ENCODE measurements around the gene SKI.

Gene SKI

DNA sequence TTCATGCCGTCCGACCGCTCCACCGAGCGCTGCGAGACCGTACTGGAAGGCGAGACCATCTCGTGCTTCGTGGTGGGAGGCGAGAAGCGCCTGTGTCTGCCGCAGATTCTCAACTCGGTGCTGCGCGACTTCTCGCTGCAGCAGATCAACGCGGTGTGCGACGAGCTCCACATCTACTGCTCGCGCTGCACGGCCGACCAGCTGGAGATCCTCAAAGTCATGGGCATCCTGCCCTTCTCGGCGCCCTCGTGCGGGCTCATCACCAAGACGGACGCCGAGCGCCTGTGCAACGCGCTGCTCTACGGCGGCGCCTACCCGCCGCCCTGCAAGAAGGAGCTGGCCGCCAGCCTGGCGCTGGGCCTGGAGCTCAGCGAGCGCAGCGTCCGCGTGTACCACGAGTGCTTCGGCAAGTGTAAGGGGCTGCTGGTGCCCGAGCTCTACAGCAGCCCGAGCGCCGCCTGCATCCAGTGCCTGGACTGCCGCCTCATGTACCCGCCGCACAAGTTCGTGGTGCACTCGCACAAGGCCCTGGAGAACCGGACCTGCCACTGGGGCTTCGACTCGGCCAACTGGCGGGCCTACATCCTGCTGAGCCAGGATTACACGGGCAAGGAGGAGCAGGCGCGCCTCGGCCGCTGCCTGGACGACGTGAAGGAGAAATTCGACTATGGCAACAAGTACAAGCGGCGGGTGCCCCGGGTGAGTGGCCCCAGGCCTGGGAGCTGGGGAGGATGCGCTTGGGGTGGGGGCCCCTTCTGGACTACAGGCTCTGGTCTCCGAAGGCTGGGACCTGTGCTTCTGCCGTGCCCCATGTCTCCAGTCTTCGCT, 1.1 kb downstream of the SKI start:
- DNase-seq = peak; percentile 82

- DNase-seq = peak; percentile 73
These were observed 2.0 kb downstream of the SKI start for GRCh38 chr1:2229911-2230731.

DNA sequence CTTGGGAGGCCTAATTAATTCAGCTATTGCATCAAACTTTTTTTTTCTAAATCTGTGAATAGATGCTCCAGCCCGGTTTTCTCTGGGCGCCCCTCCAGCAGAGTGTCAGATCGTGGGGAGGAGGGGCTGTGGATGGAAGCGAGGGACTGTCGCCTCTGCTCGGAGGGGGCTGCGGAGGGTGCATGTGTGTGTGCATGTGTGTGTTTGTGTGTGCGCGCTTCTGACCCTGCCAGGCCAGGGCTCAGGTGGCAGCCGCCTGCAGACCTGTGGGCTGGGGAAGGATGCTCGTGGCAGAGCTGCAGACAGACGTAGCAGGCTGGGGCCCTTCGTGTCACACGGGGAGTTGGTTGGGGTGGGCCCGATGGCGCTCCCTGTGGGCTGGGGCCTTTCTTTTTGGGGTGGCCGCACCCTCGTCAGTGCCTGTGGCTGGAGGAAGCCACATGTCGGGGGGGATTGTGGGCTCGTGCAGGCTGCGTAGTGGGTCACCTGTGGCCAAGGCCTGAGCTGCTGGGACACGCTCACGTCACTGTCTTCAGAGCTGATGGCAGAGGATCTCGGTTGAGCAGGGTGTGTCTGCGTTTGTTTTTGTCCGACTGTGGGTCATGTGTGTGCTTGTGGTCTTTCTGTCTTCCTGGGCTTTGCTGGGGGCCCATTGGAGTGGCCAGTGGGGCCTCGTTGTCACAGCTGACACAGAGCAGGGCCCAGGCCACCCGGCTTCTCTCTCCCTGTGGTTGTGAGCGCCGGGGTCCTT, 2.8 kb downstream of the SKI start:
- DNase-seq = no peak

- peak; percentile 71 for DNase-seq
These were observed 3.6 kb downstream of the SKI start for GRCh38 chr1:2231532-2232254.

DNA sequence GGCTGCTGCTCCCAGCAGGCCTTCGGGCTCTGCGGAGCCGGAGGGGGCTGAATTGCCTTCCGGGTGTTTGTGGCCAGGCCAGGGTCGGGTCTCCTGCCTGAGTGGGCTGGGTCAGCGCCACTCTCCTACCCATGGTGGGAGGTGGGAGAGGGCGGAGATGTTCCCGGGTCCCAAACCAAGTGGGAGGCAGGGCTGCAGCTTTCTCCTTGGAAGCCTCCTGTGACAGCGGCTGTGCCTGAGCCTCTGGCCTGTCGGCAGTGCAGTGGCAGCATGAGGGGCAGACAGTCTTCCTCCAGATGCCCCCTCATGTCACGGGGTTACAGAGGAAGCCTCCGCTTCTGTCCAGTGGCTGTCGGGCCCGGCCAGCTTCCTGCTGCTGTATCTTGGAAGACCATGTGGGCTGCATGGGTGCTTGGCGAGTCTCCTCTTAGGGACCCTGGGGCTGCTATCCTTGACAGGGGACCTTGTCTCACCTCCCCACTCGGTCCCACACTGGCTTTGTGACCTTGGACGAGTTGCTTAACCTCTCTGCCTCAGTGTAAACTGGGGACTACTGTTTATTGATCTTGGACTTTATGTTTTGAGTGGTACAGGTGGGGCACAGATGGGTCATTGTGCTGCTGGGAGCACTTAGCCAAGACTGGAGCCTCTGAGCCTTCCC, 4.3 kb downstream of the SKI start:
- DNase-seq = no peak

DNA sequence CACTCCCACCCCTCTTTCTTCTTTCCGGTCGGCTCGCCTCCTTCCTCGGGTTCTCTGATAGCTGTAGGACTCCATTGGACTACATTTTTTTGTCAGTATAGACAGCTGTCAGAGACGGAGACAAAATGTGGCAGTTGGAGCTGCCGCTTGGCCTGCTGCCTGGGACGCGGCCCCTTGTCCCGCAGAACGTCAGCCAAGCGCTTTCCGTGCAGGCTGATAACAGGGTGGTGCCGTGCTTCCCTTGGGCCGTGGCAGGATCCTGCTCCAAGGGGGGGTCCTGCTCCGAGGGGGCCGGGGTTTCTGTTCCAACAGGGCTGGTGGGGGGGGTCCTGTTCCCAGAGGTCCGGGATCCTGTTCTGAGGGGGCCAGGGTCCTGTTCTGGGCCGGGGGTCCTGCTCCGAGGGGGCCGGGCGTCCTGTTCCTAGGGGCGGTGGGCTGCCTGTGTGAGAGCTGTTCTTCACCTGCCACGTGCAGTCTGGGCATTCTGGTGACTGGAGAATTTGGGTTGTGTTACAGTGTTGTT, 4.9 kb downstream of the SKI start:
- DNase-seq = no peak

DNA sequence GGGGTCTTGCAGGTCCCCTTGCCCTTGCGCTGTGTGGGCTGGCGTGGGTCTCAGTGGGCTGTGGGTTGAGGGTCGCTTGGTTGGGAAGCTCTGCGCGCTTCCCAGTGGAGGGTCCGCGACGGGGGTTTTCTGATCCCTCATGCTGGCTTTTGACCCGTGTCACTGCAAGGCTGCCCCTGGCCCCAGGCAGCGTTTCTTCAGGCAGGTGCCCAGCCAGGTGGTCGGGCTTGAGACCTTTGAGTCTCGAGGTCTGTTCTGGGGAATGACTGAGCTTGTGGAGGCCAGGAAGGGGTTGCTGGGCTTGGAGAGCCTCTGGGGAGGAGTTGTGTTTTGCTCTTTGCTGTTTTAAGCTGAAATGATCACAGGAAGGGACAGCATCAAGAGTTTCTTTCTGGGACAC, 5.3 kb downstream of the SKI start:
- DNase-seq = no peak

DNA sequence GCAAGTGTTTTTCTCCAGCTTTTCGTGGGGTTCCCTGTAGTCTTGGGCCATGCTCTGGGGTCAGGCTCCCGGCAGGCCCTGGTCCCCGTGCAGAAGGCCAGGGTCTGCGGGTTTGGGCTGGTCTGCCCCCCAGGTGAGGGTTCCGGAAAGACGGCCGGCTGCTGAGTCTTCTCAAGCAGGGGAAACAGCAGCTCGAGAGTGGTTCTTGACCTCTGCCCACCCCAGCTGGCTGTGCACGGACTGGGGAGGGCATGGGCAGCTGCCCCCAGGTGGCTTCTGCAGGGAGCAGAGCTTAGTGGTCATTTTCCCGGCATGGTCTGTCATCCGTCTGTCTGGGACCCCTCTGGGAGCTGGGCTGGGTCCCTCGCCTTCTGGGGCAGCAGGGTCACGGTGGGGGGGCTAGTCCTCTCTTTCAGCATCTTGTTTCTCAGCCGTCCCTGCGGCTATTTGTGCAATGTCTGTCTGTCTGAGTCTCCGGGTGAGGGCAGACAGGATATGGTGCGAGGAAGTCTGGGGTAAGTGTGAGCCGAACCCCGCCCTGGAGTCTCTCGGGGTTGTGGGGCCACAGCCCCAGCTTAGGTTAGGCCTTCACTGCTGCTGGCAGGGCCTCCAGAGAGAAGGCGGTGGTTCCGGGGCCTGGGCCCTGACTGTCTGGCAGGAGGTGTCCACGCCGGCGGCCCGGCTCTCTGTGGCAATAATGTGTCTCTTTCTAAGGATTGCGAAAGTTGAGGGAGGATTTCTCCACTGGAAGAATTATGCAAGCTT, 6.1 kb downstream of the SKI start:
- no peak for DNase-seq

DNA sequence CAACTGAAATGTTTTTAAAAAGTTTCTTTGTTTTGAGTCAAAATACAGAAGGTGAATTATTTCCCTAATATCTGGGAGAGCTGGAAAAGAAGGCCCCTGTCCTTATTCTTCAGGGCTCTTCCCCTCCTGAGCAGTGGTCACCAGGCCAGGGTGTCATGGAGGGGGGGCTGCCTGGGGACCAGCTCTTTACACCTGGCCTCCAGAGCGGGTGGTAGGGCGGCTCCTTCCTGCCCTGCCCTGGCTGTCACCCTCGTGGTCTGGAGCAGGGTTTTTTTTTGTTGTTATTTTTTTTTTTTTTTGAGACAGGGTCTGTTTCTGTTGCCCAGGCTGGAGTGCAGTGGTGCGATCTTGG, 6.6 kb downstream of the SKI start:
- DNase-seq = no peak

DNA sequence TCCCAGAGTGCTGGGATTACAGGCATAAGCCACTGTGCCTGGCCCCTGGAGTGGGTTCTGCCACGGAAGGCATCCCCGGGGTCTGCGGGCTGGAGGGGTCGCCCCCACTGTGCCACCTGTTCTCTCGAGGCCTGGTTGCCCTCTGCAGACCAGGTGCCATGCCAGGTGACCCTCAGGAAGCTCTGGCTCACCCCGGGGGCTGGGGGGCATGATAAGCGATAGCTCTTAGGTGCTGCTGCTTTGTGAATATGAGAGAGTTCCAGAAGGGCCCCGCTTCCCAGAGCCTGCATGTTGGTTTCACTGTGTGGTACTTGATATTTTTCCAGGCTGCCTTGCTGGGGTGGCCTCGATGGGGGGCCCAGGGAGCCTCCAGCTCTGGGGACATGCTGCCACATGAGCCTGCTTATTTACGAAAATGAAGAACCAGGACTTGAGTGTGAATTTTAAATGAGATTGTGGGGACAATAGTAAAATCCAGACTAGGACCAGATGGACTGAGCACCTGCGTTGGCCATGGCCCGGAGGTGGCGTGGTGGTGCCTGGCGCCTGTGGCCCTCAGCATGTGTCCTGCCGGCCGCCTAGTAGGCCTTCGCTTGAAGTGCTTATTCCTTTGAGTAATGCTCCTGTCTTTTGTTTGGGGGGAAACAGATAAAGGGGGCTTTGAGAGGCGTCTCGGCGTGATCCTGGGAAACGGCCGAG, 7.3 kb downstream of the SKI start:
- DNase-seq = no peak

- DNase-seq = no peak
These were observed 8.9 kb downstream of the SKI start for GRCh38 chr1:2236695-2237677.

DNA sequence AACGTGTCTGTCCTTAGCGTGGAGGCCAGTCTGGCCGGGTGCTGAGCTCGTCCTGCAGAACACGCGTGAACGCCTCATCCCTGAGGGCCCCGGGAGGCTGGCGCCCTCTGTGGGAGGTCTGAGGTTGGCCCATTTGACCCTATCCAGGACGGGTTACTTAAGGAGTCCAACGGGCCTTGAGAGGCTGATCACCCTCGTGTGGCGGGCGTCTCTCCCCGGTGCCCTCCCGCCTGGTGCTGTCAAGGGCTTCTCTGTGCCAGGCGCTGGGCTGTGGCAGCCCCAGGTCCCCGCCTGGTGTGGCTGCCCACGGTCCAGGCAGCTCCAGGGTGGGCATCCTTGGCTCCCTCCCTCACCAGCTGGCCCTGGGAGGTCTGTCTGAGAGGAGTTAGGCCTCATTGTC, 9.7 kb downstream of the SKI start:
- no peak for DNase-seq

DNA sequence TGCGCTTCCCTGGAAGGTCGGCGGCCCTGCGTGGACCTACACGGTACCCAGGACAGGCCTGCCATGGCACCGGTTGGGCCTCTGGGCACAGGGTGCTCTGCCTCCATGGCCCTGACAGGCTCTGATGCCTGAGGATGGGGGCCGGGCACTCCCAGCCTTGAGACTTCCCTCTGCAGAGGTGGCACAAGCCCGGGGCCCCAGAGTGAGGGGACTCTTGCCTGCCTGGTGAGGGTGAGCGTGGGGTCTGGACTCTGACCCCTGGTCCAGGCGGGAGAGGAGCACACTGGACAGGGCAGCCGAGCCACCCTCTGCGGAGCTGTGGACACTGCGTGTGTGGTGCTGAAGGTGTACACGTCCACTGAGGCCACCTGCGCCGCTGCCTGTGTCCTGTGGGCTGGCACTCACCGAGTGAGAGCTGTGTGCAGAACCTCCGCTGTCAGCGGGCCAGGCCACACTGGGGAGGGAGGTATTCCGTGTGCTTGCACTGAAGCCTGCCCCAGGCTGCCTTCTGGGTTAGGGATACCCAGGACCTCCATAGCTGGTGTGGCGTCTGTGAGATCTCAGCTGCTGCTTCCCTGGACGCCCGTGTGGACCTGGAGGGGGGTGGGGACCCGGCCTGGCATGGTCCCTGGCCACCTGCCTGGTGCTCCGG, 10.4 kb downstream of the SKI start:
- no peak for DNase-seq

DNA sequence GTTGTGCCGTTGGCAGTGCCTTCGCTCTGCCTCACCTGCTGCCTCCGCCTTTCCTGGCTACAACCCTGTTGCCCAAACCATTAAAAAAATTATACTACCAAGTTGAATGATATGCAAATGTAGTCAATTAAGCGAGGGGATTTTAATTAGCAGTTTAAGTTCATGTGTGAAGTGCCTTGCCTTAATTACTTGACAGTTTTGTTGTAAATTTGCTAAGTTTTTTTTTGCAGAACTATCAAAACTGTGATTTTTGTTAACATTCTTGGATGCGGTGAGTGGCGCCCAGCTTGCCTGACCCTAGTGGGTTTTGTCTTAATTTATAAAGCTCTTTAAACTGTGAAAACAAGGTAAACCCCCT, 10.9 kb downstream of the SKI start:
- no peak for DNase-seq

DNA sequence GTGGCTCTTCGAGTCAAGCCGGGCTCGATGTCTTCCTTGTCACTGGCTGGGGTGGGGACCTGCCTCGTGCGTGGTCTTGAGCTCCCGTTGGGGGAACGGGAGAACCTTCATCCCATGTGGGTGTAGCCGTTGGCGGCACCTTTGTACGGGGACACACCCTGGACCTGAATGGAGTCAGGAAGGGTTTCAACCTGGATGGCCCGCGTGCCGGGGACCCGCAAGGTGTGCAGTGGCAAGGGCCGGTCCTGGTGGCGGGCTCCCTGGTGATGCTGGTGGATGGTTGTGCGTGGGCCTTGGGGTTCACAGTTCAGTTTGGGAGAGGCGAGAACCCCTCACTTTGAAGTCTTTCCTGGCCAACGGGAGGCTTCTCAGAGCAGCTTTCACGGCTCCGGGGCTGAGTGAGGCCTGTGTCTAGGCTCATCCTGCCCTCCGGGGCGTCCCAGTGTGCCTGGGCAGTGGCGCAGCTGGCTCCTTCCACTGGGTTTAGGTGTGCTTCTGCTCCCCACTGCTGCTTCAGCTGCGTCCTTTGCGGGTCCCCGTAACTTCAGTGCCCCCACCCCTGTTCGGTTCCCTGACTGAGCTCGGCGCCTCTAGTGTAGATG, 11.4 kb downstream of the SKI start:
- no peak for DNase-seq

DNA sequence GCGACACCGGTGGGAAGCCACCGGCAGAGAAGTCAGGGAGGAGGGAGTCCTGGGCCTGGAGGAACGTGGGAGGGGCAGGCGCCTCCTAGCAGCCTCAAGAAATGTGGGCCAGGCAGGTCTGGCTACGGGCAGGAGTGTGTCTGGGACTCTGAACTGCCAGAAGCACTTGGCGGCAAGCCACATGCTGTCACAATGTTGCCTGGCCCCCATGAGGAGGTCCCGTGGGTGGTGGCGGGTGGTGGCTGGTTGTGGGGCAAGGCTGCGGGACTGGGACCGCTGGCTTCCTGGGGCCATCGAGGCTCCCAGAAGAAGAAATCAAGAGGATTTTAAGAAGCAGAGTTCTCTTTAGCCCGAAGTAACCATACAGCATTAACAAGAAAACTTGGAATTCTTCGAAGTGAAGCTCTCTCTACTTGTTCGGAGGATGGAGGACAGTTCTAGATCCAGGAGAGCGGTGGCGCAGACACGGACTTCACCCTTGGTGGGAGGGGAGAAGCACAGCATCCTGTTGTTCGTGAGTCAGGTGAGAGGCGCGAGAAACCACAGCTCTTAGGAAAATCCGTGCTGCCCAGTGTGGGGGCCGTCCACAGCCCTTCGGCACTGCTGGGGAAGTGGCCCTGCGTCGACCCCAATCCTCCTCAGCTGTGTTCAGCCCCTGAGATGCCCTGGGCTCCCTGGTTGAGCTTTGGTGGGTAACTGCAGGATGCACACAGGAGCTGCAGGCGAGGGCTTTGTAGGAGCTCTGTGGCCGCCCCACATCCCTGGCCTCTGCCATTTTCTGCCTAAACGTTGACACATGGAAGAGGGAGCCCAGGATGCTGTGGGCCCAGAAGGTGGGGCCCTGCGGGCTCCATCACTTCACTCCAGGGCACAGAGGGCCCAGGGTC, 12.4 kb downstream of the SKI start:
- no peak for DNase-seq

DNA sequence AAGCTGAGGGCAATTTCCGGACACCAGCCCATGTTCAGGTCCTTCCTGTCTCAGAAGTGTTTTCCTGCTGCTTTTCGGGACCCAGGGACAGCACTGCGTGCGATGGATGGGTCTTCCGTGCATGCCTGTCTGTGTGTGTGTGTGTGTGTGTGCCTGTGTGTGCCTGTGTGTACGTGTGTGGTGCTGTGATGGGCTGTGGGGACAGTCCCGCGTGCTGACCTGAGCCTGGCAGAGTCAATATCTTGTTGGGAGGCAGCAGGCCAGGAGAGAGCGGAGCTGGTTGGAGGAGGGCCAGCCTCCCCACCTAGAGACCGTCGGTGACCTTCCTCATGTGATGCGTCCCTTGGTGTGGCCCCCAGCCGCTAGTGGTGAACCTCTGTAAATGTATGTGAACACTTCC, 13.7 kb downstream of the SKI start:
- DNase-seq = no peak

Data from right kidney (tissue), 1 donor.